Neuron (in vitro differentiated cells): ENCODE measurements around the gene SH3TC1.

ENCODE experiments used
- H2AFZ ChIP-seq: one replicate; pipeline ENCODE4 v1.6.1; 2013; ENCODE audit warnings: low read depth, mild to moderate bottlenecking, inconsistent platforms, low read length, moderate library complexity
- H3K27me3 ChIP-seq: one replicate; pipeline ENCODE4 v1.6.1; 2013; ENCODE audit warnings: low read length; ENCODE audit not compliant: insufficient read depth
- H3K36me3 ChIP-seq: one replicate; pipeline ENCODE4 v1.6.1; 2013; ENCODE audit warnings: low read length; ENCODE audit not compliant: insufficient read depth
- H3K4me1 ChIP-seq: one replicate; pipeline ENCODE4 v1.6.1; 2013; ENCODE audit warnings: low read length; ENCODE audit not compliant: insufficient read depth
- H3K4me3 ChIP-seq: 2 replicates; pipeline ENCODE4 v1.5.1; 2013; ENCODE audit warnings: mild to moderate bottlenecking, low read length, moderate library complexity
- H3K9me3 ChIP-seq: one replicate; pipeline ENCODE4 v1.6.1; 2013; ENCODE audit warnings: low read length

SH3TC1 gene

DNA sequence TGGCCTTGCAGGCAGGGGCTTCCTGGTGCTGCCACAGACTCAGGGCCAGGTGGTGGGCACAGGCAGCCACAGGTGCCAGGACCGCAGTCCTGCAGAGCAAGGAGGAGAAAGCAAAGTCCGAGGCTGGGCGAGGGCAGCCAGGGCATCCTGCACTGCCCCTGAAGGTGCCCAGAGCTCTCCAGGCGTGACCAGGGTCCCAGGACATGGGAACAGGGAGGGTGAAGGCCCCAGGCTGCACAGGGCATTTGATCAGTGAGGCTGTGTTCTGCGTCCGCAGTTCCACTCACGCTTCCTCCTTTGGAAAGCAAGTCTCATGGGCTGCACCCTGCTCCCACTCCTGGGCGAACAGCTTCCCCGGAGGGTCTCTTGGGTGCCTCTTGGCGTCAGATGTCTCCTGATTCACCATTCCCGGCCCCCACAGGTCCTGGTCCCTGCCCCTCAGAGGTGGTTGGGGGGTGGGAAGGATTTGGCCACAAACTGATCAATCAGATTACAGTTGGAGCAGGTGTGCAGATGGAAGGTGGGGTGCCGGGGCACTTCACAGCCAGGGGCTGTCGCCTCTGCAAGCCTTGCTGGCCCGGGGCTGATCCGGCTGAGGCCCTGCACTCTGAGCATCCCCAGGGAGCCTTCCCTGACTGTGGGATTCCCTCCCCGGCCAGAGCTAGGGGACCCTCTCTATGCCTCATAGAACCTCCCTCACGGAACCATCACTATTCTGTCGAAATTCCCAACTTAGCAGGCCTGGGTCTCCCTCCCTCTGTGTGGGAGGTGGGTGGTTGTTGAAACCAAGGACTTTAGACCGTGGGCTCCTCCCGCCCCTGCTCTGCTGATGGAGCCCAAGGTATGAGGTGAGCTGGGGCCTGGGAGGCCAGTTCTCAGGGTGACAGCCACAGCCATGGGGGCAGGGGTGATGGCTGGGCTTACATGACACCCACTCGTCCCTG lies 3.3 kb downstream of the SH3TC1 start:
- H3K4me1 ChIP-seq, result no peaks in the 10 kb centered on the region

DNA sequence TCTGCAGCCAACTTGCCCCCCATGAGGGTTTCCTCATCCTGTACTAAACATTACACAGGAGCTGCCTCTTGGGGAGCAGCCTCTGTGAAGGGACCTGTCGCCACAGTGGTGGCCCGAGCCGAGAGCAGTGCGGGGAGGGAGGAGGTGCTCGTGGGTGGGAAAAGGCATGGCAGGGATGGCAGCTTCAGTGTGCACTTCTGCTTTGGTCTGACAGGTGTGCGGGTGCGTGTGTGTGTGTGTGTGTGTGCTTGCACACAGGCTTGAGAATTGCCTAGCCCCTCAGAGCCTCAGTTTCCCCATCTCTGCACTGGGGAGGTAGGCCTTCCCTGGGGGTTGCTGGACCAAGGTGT lies 3.9 kb downstream of the SH3TC1 start:
- H2AFZ ChIP-seq, result no peak overlapping the region
- H3K27me3 ChIP-seq, result no peaks in the 10 kb centered on the region
- H3K4me1 ChIP-seq, result no peaks in the 10 kb centered on the region
- no peaks in the 10 kb centered on the region for H3K36me3 ChIP-seq
- H3K9me3 ChIP-seq, result no peaks in the 10 kb centered on the region
- no peak overlapping the region for H3K4me3 ChIP-seq

More for the DNA sequence above, 3.3 kb downstream of the SH3TC1 start:
- no peaks in the 10 kb centered on the region for H3K36me3 ChIP-seq
- H2AFZ ChIP-seq, result no peak overlapping the region
- H3K9me3 ChIP-seq, result no peaks in the 10 kb centered on the region
- no peaks in the 10 kb centered on the region for H3K27me3 ChIP-seq
- H3K4me3 ChIP-seq, result no peak overlapping the region

DNA sequence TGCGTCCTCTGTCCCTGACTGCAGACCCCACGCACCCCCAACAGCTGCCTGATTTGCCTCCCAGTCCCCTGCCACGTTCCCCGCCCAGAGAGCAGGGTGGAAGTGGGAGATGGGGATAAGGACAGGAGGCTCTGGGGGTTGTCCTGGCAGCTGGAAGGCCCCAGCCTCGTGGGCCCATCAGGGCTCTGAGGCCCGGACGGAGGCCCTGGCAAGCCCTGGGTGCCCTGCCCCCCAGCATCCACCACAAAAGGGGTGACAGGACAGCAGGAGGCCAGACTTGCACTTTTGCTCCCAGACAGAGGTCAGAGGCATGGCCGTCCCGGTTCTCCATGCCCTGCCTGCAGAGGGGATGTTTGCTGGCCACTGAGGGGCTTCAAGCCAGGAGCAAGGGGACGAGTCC lies 4.7 kb downstream of the SH3TC1 start:
- Histone ChIP-seq H3K4me1 (no peaks in the 10 kb centered on the region), H3K27me3 (no peaks in the 10 kb centered on the region), H3K36me3 (no peaks in the 10 kb centered on the region), H2AFZ (no peak overlapping the region), H3K9me3 (no peaks in the 10 kb centered on the region), H3K4me3 (no peak overlapping the region)

DNA sequence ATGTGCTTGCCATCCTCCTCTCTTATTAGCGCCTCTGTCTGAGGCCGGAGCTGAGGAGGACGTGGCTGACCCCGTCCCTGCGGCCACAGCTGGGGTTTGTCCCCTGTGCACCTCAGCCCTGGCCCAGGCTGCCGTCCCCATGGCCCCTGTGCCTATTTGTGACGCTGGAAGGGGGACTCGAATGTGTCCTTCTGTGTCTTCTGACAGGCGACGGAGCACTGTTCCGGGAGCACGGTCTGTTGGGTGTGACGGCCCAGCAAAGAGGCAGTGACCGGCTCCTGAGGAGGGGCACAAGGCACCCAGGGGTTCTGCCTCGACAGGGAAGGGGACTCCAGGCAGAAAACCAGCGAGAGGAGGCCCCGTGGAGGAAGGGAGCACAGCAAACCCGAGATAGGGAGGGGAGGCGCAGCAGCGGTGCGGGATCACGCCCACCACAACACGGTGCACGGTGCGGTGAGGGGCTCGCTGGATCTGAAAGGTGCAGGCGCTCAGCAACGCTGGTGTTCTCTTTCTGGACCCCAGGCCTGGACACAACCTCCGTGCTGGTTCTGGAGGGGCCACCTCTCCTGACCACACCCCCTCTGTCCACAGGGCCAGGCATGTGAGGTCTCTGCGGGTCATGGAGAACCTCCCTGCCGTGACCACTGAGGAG lies 5.6 kb downstream of the SH3TC1 start:
- Histone ChIP-seq H3K36me3 (no peaks in the 10 kb centered on the region), H3K4me3 (no peak overlapping the region), H3K9me3 (no peaks in the 10 kb centered on the region), H2AFZ (no peak overlapping the region), H3K4me1 (no peaks in the 10 kb centered on the region), H3K27me3 (no peaks in the 10 kb centered on the region)

DNA sequence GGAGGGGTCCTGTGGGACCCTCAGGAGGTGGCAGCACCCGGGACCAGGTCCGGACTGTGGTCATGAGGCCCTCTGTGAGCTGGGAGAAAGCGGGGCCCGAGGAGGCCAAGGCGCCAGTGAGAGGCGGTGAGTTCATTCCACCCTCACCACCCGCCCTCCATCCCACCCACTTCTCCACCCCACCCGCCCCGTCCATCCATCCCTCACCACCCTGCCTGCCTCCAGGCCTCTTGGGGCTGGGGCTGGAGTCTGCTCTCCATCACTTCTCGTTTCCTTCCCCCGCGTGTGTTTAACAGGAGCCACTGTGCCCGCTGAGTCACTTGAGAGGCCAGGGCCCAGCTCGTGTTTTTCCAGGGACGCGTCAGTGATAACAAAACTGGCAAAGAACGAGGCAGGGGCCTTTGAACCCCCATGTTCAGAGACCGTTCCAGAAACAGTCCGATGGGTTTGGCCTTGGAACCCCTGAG lies 6.2 kb downstream of the SH3TC1 start:
- no peaks in the 10 kb centered on the region for H3K4me1 ChIP-seq
- no peak overlapping the region for H2AFZ ChIP-seq
- no peaks in the 10 kb centered on the region for H3K27me3 ChIP-seq
- no peaks in the 10 kb centered on the region for H3K36me3 ChIP-seq
- no peaks in the 10 kb centered on the region for H3K9me3 ChIP-seq
- no peak overlapping the region for H3K4me3 ChIP-seq

DNA sequence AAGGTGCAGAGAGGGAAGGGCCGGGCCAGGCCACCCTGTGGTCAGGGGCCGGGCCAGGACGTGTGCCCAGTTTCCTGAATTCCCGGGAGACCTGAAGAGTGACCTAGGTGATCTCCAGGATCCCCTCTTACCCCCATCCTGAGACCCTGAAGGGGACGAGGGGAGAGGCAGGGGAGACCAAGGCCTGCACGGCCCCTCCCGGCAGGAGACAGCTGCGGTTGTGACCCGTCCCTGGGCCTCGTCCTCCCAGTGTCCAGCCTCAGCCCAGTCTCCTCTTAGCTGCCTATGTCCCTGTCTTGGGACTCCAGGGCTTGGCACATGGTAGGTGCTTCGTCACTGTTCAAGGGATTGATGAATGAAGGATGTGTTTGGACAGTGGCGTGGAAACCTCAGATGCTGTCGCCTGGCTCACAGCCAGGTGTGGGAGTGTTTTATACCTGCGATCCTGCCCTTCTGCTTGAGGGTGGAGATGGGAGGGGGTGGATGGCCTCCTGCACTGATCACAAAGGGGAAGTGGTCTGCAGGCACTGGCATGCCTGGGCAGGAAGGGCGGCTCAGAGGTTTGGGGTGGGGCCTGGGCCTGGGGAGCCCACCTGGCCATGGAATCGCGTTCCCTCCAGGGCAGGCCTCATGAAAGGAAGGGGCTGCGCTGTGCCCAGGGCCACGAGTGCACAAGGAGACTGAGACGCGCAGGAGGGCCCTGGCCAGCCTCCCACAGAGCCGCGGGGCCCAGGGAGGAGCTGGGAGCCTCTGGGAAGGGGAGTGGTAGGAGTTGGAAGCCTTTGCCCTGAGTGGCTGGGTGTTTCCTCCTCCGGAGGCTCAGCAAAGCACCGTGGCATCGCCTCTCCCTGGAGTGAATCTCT lies 6.9 kb downstream of the SH3TC1 start:
- H2AFZ ChIP-seq, result no peak overlapping the region
- no peak overlapping the region for H3K4me3 ChIP-seq
- no peaks in the 10 kb centered on the region for H3K9me3 ChIP-seq
- no peaks in the 10 kb centered on the region for H3K36me3 ChIP-seq
- no peaks in the 10 kb centered on the region for H3K27me3 ChIP-seq
- no peaks in the 10 kb centered on the region for H3K4me1 ChIP-seq

DNA sequence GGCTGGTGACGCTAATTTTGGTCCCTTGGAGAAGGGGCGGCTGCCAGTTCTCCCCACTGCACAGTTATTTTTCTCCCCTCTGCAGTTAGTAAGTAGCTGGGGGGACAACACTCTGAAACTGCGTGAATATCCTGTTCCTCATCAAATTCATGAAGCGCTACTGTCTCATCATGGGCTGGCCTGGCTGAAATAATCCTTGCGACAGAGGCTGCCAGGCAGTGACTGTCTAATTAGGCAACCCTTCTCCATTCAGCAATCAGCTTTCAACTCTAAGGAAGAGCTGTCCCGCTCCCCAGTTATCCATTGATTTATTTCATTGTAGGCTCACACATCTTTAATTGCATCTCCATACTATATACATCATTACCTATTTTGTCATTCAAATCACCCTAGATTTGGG lies 8.2 kb downstream of the SH3TC1 start:
- H3K4me1 ChIP-seq, result no peaks in the 10 kb centered on the region
- no peaks in the 10 kb centered on the region for H3K27me3 ChIP-seq
- H3K36me3 ChIP-seq, result no peaks in the 10 kb centered on the region
- H3K9me3 ChIP-seq, result no peaks in the 10 kb centered on the region
- no peak overlapping the region for H2AFZ ChIP-seq
- no peak overlapping the region for H3K4me3 ChIP-seq

DNA sequence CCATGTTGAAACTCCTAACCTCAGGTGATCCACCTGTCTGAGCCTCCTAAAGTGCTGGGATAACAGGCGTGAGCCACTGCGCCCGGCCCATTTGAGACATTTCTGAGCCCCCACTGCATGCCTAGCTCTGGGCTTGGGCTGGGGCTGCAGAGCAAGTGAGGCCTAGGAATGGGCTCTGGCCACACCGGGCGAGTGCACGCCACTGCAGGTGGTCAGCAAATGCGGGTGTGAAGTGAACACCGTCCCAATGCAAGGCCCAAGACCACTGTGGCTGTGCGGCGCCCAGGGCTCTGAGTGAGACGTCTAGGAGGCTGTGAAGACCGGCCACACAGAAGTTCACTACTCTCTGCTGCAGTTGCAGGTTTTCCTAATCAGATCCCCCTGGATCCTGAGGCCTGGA lies 9.5 kb downstream of the SH3TC1 start:
- no peaks in the 10 kb centered on the region for H3K27me3 ChIP-seq
- H3K4me3 ChIP-seq, result no peak overlapping the region
- H3K9me3 ChIP-seq, result no peaks in the 10 kb centered on the region
- no peaks in the 10 kb centered on the region for H3K36me3 ChIP-seq
- no peaks in the 10 kb centered on the region for H3K4me1 ChIP-seq
- H2AFZ ChIP-seq, result no peak overlapping the region

DNA sequence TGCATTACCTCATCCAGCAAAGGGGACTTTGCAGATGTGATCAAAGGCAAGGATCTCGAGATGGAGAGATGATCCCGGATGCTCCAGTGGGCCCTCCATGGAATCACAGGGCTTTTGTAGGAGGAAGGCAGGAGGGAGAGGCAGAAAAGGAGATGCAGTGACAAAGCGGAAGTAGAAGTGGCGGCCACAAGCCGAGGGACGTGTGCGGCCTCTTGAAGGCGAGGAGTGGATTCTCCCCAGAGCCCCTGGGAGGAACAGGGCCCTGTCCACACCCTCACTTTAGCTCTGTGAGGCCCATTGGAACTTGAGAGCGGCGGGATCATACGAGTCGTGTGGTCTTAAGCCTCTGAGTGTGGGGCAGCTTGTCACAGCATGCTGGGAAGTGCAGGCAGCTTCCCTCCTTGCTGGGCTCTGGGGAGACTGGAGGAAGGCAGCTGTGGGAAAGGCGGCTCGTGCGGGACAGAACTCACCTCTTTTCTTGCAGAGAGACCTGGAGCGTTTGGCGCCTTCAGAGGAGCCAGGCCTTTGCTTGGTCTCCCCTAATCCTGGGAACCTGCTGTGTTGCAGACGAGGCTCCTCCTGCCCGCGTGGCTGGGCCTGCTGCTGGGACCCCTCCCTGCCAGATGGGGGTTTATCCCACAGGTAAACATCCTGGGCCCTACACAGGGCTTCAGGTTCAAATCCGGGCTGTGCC lies 10.2 kb downstream of the SH3TC1 start:
- no peak overlapping the region for H2AFZ ChIP-seq
- no peaks in the 10 kb centered on the region for H3K4me1 ChIP-seq
- H3K36me3 ChIP-seq, result no peaks in the 10 kb centered on the region
- H3K9me3 ChIP-seq, result no peaks in the 10 kb centered on the region
- H3K4me3 ChIP-seq, result no peak overlapping the region
- H3K27me3 ChIP-seq, result no peaks in the 10 kb centered on the region

DNA sequence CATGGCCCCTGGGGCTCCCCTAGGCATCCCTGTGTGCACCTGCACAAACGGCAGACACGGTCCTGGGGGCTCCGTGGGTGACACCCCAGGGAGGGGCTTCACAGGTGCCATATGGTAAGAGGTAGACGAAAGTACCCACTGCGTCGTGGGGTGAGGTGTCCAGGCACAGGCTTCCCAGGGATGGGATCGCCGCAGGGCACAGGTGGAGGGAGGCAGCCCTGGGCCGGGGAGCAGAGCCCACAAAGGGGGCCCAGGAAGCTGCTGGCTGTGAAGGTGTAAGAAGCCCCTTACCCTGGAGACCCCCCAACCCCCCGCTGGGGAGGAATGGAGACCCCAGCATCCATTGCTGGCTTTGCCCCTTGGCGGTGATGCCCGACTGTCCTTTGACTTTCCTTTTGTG lies 10.9 kb downstream of the SH3TC1 start:
- H3K36me3 ChIP-seq, result no peaks in the 10 kb centered on the region
- no peaks in the 10 kb centered on the region for H3K27me3 ChIP-seq
- no peaks in the 10 kb centered on the region for H3K4me1 ChIP-seq
- no peaks in the 10 kb centered on the region for H3K9me3 ChIP-seq
- no peak overlapping the region for H2AFZ ChIP-seq
- no peak overlapping the region for H3K4me3 ChIP-seq

DNA sequence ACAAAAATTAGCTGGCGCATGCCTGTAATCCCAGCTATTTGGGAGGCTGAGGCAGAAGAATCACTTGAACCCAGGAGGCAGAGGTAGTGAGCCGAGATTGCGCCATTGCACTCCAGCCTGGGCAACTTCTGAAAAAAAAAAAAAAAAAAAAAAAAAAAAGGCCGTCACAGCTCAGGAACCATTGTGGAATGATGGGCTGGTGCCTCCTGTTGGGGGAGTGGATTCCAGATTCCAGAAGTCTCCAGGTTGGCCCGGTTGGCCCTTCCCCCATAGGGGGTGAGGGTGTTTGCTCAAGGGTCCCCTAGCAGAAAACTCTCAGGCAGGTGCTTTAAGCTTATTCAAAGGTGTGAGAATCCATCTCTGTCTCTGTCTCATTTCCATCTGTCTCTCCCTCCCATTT lies 11.5 kb downstream of the SH3TC1 start:
- no peaks in the 10 kb centered on the region for H3K27me3 ChIP-seq
- no peaks in the 10 kb centered on the region for H3K9me3 ChIP-seq
- H3K4me3 ChIP-seq, result no peak overlapping the region
- H3K4me1 ChIP-seq, result no peaks in the 10 kb centered on the region
- H2AFZ ChIP-seq, result no peak overlapping the region
- no peaks in the 10 kb centered on the region for H3K36me3 ChIP-seq

DNA sequence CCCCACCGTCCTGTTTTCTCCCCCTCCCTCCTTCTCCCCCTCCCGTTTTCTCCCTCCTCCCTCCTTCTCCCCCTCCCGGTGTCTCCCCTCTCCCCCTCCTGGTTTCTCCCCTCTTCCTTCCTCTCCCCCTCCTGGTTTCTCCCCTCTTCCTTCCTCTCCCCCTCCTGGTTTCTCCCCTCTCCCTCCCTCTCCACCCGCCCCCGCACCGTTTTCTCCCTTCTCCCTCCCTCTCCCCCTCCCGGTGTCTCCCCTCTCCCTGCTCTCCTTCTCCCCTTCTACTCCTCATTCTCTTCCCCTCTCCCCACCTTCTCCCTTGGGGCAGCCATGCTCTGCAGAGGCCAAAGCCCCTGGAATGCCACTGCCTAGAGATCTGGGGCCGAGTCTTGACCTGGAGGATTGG lies 12.2 kb downstream of the SH3TC1 start:
- H2AFZ ChIP-seq, result no peak overlapping the region
- no peaks in the 10 kb centered on the region for H3K4me1 ChIP-seq
- no peak overlapping the region for H3K4me3 ChIP-seq
- H3K27me3 ChIP-seq, result no peaks in the 10 kb centered on the region
- no peaks in the 10 kb centered on the region for H3K9me3 ChIP-seq
- H3K36me3 ChIP-seq, result no peaks in the 10 kb centered on the region
